Measurements from ENCODE around the gene PRR35. TPM values are rescaled to one million over a fixed set of nuclear protein-coding genes. Genes with fewer than 3 reads are reported as not detected.

Gene PRR35
- total and polyA plus RNA-seq, 2 donors (not counting 3 experiments of a cell fraction or from before 2014, with no cell fraction given) = not detected

DNA sequence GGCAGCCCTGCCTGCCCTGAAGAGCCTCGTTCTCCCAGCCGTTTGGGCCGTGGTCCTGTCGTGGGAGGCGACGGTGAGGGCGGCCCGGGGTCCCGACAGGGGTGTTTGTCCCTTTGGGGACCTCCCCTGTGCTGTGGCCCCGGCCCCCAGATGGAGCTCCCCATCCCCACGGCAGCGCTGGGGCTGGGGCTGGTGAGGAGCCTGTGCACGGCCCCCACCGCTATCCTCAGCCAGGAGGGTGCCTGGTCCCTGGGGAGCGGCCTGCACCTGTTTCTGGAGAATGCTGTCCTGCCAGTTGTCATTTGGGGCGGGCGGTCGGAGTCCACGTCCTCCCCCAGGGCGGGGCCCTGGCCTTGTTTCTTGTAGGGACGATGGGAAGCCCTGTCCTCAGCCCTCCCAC, 26.1 kb upstream of the PRR35 start:
- no TSS peak for BruUV-seq (replicated peaks)
- DNase-seq (ENCODE audit: low read depth, low spot score) = no peak
- ChIA-PET CTCF (interaction anchor here (0.7 to 1.5 kb wide), 2 partner anchors 39 to 43 kb away, joined by 3 to 4 read pairs; no protein-coding TSS in a partner anchor), POLR2A (no interaction called here)
- intact Hi-C loops (cut with micrococcal nuclease) (no loop called here), dilution Hi-C loops (cut with MboI; ENCODE audit: extremely low pct_ligation_motif_present, low sequenced_read_pairs) (no loop called here)
- no peaks in the 10 kb centered on the region for H3K9me1 ChIP-seq (replicated peaks; ENCODE audit: control insufficient read depth, extremely low read depth, insufficient read depth, low read length)
- no peak for TF ChIP-seq MYC (IDR thresholded peaks at IDR 0.05; ENCODE audit: low read depth, low read length)
- no peak for TF ChIP-seq POLR2AphosphoS5 (IDR thresholded peaks at IDR 0.05; ENCODE audit: insufficient read depth, low read depth, low read length)
- no peak for TF ChIP-seq JUN (IDR thresholded peaks at IDR 0.05; ENCODE audit: borderline replicate concordance, insufficient read depth, insufficient read length, low read depth)
- TF ChIP-seq FOS (IDR thresholded peaks at IDR 0.05; ENCODE audit: borderline replicate concordance, insufficient read depth, low read length) = no peak
- no peak for TF ChIP-seq GATA2 (IDR thresholded peaks at IDR 0.05; ENCODE audit: insufficient read depth, insufficient read length, low read depth, low read length)
- TF ChIP-seq, protein P1, sequence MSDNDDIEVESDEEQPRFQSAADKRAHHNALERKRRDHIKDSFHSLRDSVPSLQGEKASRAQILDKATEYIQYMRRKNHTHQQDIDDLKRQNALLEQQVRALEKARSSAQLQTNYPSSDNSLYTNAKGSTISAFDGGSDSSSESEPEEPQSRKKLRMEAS (IDR thresholded peaks at IDR 0.05; ENCODE audit: insufficient read depth, insufficient read length) = no peak
- TF ChIP-seq, protein P2, sequence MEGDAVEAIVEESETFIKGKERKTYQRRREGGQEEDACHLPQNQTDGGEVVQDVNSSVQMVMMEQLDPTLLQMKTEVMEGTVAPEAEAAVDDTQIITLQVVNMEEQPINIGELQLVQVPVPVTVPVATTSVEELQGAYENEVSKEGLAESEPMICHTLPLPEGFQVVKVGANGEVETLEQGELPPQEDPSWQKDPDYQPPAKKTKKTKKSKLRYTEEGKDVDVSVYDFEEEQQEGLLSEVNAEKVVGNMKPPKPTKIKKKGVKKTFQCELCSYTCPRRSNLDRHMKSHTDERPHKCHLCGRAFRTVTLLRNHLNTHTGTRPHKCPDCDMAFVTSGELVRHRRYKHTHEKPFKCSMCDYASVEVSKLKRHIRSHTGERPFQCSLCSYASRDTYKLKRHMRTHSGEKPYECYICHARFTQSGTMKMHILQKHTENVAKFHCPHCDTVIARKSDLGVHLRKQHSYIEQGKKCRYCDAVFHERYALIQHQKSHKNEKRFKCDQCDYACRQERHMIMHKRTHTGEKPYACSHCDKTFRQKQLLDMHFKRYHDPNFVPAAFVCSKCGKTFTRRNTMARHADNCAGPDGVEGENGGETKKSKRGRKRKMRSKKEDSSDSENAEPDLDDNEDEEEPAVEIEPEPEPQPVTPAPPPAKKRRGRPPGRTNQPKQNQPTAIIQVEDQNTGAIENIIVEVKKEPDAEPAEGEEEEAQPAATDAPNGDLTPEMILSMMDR (IDR thresholded peaks at IDR 0.05; ENCODE audit: extremely low read depth in 1 of 2, insufficient read depth in 1 of 2, low read depth in 1 of 2, low read length in 2 of 2) = no peak
- no peak for TF ChIP-seq POLR2A (IDR thresholded peaks at IDR 0.05; ENCODE audit: low read depth, low read length)
- no peak for TF ChIP-seq EZH2 (IDR thresholded peaks at IDR 0.05; ENCODE audit: borderline replicate concordance, low read depth, low read length, severe bottlenecking)
- no peaks in the 10 kb centered on the region for H3K27me3 ChIP-seq (ENCODE audit: control insufficient read depth in 2 of 2, insufficient read depth in 2 of 2, low read length in 2 of 2)
- peaks cover 9% of the 10 kb centered on the region for H3K4me1 ChIP-seq (ENCODE audit: control insufficient read depth, extremely low read depth, insufficient read depth, low read length)
- H3K27ac ChIP-seq (ENCODE audit: insufficient read depth, low read depth, low read length) = no peak overlapping the region
- H3K9ac ChIP-seq (replicated peaks; ENCODE audit: extremely low read depth, insufficient read depth, low read length) = no peak overlapping the region
- H4K20me1 ChIP-seq (replicated peaks; ENCODE audit: control insufficient read depth, extremely low read depth, insufficient read depth, low read length) = no peaks in the 10 kb centered on the region
- no peak overlapping the region for H3K4me3 ChIP-seq (replicated peaks in 1 of 3; ENCODE audit: insufficient read depth in 1 of 3, low read depth in 1 of 3, low read length in 3 of 3)
- FAIRE-seq = no peak
- peaks cover 2 to 3% of the 10 kb centered on the region in 2 experiments for H3K36me3 ChIP-seq (ENCODE audit: control insufficient read depth in 2 of 2, extremely low read depth in 1 of 2, insufficient read depth in 2 of 2, low read length in 2 of 2)
- H3K4me2 ChIP-seq (ENCODE audit: insufficient read depth, low read length) = no peak overlapping the region
- peaks cover 90% of the 10 kb centered on the region for H3K79me2 ChIP-seq (ENCODE audit: control insufficient read depth, insufficient read depth, low read length)
- H2AFZ ChIP-seq (ENCODE audit: low read depth, low read length) = no peak overlapping the region
- H3K9me3 ChIP-seq (replicated peaks; ENCODE audit: control insufficient read depth, insufficient read depth, low read length) = no peaks in the 10 kb centered on the region

All from endothelial cell of umbilical vein (primary cell).